Stimulated activated CD4-positive, alpha-beta T cell treated with anti-CD3 and anti-CD28 coated beads, Interleukin-15, amount 100 ng/mL, for 24 hours (primary cell): Measurements from ENCODE around the gene IRF3.

Experiments used
- DNase-seq: peaks from one replicate; pipeline ENCODE4 v3.0.0-alpha.2; 2020

IRF3 gene, protein sequence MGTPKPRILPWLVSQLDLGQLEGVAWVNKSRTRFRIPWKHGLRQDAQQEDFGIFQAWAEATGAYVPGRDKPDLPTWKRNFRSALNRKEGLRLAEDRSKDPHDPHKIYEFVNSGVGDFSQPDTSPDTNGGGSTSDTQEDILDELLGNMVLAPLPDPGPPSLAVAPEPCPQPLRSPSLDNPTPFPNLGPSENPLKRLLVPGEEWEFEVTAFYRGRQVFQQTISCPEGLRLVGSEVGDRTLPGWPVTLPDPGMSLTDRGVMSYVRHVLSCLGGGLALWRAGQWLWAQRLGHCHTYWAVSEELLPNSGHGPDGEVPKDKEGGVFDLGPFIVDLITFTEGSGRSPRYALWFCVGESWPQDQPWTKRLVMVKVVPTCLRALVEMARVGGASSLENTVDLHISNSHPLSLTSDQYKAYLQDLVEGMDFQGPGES

DNA sequence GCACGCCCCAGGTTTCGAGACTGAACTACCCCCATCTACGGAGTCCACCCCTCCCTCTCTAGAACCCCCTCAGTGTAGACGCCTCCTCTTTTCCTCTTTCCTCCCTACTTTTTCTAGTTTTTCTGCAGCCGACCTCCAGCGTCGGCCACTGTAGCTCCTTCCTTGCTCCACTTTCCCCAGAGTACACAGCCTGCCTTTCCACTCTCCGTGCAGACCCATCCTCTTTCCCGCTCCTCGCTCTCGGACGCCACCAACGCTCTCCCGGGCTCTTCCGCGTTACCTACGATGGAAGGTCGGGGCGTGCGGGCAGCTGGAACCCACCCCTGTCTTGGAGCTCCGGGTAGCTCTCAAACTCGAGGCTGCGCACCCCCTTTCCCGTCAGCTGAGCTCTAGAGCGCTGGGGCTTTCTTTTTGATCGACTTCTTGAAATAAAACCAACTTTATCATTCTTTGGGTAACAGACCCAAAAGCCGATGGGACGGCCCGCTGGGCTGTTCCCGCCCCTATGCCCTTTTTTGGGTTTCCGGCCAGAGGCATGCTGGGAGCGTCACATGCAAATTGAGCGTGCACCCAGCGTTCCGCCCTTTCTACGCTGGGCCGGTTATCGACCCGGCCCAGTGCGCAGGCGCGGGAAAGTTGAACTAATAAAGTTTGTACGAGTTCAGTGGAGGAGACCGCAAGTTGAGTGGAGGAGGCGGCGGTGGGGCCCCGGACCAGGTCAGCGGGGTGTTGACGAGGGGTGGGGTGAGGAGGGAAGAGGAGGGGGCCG, at the start of gene IRF3, which contains the start of gene BCL2L12:
TSS of gene IRF3 (minus strand) at position 507 of the 769 bp plus-strand sequence. CDS start 1,019 bp downstream, outside the sequence.
TSS of gene BCL2L12 (plus strand) at position 583 of the 769 bp plus-strand sequence. CDS start 760 bp downstream, outside the sequence.
- DNase-seq: peak; percentile 99

DNA sequence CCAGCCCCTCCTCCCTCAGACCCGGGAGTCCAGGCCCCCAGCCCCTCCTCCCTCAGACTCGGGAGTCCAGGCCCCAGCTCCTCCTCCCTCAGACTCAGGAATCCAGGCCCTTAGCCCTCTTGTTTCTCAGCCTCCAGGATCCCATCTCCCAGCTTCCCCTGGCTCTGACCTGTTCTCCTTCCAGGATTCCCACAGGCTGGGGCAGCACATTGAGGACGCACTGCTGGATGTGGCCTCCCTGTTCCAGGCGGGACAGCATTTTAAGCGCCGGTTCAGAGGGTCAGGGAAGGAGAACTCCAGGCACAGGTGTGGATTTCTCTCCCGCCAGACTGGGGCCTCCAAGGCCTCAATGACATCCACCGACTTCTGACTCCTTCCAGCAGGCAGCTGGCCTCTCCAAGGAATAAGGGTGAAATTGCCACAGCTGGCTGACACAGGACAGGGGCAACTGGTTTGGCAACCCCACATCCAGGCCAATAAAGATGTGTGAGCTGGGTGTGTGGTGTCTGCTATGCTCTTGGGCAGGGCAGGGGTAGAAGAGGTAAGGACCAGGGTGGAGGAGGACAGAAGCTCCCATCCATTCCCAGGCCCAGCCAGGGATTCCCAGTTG, 47.7 kb upstream of the IRF3 start:
- DNase-seq: no peak

DNA sequence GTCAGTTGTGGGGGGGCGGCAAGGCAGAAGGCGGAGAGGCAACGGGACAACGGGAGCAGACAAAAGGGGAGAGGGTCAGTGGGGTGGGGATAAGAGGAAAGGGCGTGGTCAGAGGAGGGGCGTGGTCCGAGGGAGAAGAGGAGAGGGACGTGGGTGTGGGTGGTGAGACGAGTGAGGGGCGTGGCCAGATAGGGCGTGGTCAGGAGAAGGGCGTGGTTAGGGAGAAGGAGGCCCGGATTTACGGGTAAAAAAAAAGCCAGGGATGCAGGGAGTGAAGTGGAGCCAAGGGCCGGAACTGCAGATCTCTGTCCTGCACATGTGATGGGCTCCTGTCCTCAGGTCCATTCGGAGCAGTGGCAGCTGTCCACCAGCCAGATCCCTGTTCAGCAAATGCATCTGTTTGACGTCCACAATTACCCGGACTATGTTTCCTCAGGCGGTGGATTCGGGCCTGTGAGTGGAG, 46.8 kb upstream of the IRF3 start:
- DNase-seq: peak; percentile 24

DNA sequence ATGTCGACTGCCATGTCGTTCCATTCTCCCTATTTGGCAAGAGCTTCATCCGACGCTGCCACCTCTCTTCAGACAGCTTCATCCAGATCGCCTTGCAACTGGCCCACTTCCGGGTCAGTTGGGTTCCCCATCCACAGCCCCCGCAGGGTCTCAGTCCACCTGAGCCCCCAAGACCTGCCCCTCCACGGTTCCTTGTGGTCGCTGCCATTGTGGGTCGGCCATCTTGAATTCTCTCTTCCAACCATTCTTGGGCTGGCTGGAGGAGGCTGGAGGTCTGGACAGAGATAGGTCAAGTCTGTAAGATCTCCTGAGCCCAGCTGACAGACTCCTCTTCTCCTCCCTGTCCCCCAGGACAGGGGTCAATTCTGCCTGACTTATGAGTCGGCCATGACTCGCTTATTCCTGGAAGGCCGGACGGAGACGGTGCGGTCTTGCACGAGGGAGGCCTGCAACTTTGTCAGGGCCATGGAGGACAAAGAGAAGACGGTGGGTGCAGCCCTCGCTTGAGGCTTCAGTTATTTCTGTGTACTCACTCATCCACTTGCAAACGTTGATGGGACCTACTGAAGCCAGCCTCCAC, 44.8 kb upstream of the IRF3 start:
- no peak for DNase-seq

DNA sequence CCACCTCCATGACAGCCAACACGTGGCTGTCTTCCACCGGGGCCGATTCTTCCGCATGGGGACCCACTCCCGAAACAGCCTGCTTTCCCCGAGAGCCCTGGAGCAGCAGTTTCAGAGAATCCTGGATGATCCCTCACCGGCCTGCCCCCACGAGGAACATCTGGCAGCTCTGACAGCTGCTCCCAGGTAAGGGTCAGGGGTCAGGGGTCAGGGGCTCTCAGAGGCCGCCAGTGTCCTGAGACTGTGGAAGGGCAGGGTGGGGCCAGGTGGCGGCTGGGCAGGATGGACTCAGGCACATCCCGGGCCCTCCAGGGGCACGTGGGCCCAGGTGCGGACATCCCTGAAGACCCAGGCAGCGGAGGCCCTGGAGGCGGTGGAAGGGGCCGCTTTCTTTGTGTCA, 40.3 kb upstream of the IRF3 start:
- no peak for DNase-seq

DNA sequence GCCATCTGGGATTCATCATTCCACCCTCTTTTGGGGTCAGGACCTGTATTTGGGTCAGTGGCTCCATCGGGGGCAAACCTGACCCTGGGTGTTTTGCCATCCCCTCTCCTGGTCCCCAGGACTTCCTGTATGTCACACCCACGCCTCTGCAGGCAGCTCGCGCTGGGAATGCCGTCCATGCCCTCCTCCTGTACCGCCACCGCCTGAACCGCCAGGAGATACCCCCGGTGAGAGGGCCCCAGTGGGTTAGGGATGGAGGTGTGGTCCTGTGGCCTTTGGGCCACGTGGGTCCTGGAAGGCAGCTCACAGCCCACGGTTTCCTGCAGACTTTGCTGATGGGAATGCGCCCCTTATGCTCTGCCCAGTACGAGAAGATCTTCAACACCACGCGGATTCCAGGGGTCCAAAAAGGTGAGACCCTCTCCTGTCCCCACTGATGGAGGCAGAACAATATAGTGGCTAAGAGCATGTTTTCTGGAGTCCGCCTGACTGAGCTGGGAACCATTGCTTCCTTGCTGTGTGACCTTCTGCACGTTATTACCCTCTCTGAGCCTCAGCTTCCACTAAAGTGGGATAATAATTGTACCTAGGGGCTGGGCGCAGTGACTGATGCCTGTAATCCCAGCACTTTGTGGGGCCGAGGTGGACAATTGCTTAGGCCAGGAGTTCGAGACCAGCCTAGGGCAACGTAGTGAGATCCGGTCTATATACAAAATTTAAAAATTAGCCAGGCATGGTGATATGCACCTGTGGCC, 39.4 kb upstream of the IRF3 start:
- DNase-seq: no peak

DNA sequence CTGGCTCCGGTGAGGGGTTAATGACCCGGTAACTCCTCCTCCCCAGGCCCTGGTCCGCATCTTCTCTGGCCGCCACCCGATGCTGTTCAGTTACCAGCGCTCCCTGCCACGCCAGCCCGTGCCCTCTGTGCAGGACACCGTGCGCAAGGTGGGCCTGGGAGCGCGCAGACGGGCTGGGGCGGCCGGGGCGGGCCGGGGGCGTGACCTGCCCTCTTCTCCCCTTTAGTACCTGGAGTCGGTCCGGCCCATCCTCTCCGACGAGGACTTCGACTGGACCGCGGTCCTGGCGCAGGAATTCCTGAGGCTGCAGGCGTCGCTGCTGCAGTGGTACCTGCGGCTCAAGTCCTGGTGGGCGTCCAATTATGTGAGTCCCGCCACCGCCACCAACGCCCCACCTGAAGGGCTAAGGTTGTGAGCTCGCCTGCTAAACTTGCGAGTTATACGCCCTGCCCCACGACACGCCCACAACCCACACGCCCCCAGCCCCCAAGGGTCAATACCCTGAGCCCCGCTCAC, 35.7 kb upstream of the IRF3 start:
- peak; percentile 42 for DNase-seq

DNA sequence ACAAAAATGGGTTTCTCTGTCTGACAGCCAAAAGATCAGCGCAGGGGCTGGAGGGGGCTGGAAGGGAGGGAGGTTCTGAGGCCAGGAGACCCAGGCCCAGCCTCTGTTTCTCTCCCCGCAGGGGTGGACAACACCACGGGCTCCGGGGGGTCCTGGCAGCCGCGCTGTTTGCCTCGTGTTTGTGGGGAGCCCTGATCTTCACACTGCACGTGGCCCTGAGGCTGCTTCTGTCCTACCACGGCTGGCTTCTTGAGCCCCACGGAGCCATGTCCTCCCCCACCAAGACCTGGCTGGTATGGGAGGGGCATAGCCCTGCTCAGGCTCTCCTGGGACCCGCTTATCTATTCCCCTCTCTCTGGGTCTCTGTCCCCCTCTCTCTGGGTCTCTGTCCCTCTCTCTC, 34.9 kb upstream of the IRF3 start:
- no peak for DNase-seq

DNA sequence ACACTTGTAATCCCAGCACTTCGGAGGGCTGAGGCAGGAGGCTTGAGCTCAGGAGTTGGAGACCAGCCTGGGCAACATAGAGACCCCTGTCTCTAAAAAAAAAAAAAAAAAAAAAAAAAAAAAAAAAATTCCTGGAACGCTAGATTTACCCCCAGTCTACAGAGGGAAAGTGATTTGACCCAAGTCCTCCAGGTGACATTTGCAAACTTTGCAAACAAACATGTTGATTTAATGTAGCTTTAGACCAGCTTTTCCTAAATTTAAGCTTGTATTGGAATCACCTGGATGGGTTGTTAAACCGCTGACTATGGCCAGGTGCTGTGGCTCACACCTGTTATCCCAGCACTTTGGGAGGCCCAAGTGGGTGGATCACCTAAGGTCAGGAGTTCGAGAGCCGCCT, 33.7 kb upstream of the IRF3 start:
- DNase-seq: no peak

DNA sequence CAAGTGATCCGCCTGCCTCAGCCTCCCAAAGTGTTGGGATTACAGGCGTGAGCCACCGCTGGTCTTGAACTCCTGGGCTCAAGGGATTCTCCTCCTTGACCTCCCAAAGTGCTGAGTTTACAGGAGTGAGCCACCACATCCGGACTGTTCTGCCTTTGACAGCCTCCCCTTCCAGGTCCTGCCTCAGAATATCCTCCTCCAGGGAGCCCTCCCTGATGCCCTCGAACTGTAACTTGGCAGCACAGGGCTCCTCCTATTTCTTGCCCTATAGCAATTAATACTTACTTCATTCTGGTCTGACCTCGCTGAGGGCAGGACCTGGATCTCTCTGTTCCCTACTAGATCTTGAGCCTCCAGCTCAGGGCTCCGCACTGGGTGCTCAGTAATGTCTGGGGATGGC, 31.2 kb upstream of the IRF3 start:
- DNase-seq: no peak

DNA sequence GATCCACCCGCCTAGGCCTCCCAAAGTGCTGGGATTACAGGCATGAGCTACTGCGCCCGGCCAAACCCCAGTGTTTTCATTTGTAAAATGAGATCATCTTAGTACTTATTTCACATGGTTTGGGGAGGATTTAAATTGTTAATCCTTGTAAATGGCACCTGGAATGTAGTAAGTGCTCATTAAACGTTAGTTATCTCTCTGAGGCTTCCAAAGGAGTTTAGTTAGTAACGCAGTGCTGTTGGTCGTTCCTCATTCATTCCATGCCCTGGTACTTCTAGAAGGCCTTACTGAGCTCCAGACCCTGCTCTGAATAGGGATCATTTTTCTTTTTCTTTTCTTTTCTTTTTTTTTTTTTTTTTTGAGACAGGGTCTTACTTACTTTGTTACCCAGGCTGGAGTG, 30.5 kb upstream of the IRF3 start:
- DNase-seq: no peak

DNA sequence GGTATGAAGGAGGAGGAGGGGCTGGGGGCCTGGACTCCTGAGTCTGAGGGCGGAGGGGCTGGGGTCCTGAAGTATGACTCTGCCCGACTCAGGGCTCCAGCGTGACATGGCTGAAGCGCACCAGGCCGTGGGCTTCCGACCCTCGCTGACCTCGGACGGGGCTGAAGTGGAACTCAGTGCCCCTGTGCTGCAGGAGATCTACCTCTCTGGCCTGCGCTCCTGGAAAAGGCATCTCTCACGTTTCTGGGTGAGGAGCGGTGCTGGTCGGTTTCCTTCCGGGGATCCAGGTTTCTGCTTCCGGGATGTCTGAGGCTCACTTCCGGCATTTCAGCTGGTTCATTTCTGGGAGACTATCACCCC, 26.5 kb upstream of the IRF3 start:
- no peak for DNase-seq

DNA sequence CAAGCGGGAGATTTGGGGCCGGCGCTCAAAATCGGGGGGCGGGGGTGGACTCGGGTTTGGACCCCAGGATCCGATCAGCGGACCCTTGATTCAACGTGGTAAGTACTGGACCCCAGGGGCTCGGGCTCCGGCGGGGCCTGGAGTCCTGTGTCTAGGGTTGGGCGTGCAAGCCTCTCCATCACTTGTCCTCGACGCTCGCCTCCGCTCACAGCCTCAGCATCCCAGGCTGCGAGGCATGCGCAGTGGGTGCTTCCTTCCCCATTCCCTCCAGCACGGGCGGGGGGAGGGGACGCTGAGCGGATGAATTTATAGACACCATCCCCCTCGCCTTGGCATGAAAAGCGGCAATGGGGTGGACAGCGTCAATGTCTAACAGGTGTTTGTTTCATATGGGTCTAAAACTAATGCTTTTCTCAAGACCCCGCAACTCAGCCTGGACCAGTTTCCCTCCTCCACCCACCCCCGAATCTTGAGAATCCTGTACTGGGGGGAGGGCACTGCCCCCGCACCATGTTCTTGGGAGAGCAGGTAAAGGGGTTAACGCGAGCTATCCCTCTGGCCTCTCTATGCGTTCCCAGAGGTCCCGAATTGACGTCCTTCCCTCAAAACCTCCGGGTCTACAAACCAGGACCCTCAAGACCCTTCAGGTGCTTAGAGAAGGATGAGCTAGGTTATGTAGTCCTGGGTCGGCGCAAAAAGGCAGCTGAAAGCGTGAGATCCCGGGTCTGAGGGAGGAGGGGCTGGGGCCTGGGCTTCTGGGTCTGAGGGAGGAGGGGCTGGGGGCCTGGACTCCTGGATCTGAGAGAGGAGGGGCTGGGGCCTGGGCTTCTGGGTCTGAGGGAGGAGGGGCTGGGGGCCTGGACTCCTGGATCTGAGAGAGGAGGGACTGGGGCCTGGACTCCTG, 25.8 kb upstream of the IRF3 start:
- DNase-seq: peak; percentile 69

DNA sequence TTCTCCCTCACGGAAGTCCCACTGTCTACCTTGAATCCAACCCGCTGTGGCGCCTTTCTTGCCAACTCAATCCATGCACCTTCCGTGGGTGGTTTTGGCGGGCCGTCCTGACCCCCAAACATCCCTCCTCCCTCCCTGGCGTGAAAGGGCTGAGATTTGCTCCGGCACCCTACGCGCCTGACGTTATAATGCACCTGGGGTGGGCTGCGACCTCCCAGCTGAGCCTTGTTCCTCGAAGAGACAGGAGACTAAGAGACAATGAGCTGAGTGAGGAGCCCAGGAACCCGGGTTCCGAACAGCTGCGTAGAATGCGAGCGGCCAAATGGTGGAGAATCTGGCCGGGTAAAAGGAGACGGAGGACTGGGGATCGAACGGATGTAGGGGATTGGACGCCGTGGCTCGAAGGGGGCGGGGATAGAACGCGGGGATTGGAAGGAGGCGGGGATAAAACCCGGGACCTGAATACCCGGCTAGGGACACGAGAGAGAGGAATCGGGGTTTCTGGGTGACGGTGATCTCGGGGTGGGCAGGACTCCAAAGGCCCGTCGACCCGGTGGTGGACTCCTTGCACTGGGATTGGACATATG, 25.1 kb upstream of the IRF3 start, which contains the start of gene CPT1C:
TSS of gene CPT1C (plus strand) at position 461 of the 587 bp plus-strand sequence. CDS start 1,137 bp downstream, outside the sequence.
- peak; percentile 79 for DNase-seq

DNA sequence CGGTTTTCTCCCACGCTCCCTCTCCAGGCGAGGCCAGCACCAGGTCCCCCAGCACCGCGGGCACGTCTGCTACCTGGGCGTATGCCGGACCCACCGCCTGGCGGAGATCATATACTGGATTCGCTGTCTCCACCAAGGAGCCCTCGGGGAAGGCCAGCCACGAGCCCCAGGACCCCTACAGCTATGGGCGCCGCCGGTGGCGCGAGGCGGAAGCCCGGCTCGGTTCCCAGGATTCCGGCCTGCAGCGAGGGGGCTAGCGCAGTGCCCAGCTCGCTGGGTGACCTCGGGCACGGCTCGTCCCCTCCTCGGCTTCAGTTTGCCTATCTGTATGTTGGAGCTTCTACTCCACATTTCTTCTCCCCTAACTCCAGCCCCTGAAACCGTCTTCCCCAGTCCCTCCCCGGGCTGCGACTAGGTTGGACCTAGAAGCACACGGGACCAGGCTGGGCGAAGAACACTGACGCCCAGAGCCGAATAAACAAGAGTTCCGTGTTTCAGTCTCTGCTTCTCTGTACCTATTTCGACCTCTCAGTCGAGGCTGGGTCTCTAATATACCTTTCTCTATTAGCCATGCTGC, 24.5 kb upstream of the IRF3 start:
- DNase-seq: no peak

DNA sequence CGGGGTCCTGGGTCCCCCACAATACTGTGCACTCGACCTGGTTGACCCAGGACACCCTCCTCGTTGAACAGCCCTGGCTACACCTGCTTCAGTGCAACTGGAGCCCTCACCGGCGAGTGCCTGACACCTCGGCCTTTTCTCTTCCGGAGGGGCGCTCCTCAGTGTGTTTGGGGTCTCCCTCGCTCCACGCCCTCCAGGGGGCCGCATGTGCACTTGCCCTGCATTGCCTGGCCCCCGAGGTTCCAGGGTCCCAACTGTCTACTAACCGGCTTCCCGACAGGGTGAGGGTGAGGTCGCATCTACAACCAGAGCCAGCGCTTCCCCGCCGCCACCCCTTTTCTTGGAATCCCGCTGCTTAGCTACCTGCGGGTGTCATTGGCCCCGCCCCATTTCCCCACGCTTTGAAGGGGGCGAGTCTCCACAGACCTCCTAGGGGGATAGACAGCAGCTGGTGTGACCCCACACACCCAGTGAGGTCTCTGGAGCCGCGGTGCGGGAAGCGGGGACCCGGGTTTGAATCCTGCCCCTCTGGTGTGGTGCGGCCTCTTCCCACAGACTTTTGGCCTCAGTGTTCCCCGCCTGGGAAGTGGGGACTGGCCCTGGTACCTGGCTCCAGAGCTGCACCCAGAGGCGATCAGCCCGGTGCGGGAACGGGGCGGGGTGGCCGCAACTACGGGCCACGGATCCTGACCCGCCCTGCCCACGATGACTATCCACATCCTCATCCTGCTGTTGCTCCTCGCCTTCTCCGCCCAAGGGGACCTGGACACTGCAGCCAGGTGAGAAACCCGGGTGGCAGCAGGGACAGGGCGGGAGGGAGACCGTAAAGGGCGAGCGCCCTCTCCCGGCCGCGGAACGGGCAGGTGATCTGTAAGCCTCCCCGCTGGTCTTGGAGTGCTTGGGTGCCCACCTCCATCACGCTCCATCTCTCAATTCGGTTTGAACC, 23.7 kb upstream of the IRF3 start, which contains the start of gene ADM5:
TSS of gene ADM5 (plus strand) at position 462 of the 946 bp plus-strand sequence. CDS start at position 706, 244 bp downstream.
- DNase-seq: peak; percentile 61

DNA sequence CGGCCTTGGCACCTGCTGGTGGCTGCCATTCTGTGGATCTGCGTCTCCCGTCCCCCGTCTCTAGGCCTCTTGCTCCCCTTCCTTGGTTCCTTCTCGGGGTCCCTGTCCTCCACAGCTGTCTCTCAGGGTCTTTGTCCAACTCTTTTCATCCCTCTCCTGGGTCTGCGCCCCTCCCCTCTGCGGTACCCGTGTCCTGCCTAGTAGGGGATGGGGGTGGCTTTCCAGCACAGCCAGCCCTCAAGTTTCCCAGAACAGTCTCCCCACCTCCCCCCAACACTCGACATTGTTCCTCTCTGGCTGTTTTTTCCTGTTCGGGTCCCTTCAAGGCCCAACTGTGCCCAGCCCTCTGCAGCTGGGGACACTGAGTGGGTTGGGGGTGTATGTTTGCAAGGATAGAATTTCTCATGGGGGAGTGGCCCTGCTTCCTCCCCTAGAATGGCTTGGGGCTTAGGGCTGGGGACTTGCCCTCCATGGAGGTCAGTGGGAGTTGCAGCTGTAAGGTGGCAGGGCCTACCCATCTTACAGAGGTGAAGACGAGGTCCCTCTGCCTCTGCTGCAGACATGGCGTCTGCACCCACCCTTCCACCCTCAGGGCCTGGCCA, 23.0 kb upstream of the IRF3 start:
- no peak for DNase-seq
